Measurements from ENCODE around the gene REX1BD. TPM values are rescaled to one million over a fixed set of nuclear protein-coding genes. Genes with fewer than 3 reads are reported as not detected.
"Not testable (repeated sequence)": the region's sequence is repeated elsewhere in the genome, so short reads cannot be mapped to it uniquely, and the experiment has no call there.

Gene REX1BD
- total and polyA plus RNA-seq, 2 donors (not counting 1 experiment from before 2014, with no cell fraction given), result 90.9 to 164 TPM

DNA sequence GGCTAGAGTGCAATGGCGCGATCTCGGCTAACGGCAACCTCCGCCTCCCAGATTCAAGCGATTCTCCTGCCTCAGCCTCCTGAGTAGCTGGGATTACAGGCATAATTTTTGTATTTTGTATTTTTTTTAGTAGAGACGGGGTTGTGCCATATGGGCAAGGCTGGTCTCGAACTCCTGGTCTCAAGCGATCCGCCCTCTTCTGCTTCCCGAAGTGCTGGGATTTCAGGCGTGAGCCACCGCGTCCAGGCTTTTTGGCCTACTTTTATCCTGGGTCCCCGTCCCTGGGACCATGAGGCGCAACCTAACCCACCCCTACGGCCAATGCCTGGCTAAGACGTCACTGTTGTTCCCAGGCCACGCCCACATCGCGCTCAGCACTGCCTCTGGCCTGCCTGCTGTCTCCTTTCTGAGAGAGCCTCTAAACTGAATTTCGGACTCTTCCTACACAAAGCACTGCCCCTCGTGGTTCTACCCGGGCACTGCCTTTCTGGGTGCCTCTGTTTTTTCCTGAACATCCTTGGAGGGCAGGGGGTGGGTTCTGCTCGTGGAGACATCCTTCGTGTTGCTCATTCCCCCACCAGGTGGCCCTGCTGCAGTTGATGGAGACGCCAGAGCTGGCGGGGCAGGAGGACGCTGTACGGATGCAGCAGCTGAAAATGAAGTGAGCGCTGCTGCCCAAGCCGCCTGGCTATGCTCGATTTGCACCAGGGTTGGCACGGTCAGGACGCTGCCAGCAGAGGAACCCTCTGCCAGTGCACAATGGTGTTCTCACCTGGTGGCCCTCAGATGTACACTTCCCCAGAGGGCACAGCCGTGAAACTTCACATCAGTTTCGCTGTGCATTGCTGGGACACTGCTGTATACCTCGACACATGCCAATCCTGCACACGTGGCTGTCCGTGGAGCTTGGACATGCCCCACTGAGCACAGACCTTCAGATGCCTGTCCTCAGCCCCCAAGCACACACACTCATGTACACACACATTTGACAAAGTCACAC is 2.0 kb downstream of the REX1BD start:
- Histone ChIP-seq H3K9ac (ENCODE audit: low read length) (no peak overlapping the region), H3K36me3 (replicated peaks in 1 of 2; ENCODE audit: control extremely low read depth in 1 of 2, control insufficient read depth in 1 of 2, extremely low read depth in 1 of 2, insufficient read depth in 2 of 2, low read length in 1 of 2) (peaks cover 0 to 6% of the 10 kb centered on the region in 2 experiments), H3K27me3 (replicated peaks in 1 of 4; ENCODE audit: control extremely low read depth in 1 of 4, control insufficient read depth in 3 of 4, insufficient read depth in 4 of 4, low read length in 3 of 4) (peaks cover 0 to 2% (median under 1%) of the 10 kb centered on the region in 4 experiments), H2AFZ (ENCODE audit: insufficient read depth, low read depth, low read length, poor library complexity, severe bottlenecking) (no peak overlapping the region), H3K4me3 (ENCODE audit: control extremely low read depth in 1 of 5, extremely low read depth in 1 of 5, insufficient read depth in 1 of 5, low read depth in 2 of 5, low read length in 4 of 5) (peak overlapping the region in 1 of 5 experiments; percentile 77), H3K27ac (ENCODE audit: low read length in 2 of 2) (no peak overlapping the region), H3K79me2 (ENCODE audit: control insufficient read depth, insufficient read depth, low read length) (no peaks in the 10 kb centered on the region), H3K4me1 (ENCODE audit: control insufficient read depth in 2 of 2, insufficient read depth in 2 of 2, low read length in 2 of 2) (peaks cover 29 to 56% of the 10 kb centered on the region in 2 donors), H3K4me2 (replicated peaks; ENCODE audit: low read depth, low read length, poor library complexity, severe bottlenecking) (peak overlapping the region; percentile 96), H4K20me1 (ENCODE audit: control insufficient read depth, insufficient read depth, low read length, poor library complexity, severe bottlenecking) (peaks cover 10% of the 10 kb centered on the region), H3K9me3 (ENCODE audit: control extremely low read depth in 1 of 3, control insufficient read depth in 2 of 3, insufficient read depth in 1 of 3, low read length in 2 of 3) (no peaks in the 10 kb centered on the region)
- no peak for TF ChIP-seq EZH2 (IDR thresholded peaks at IDR 0.05; ENCODE audit: borderline replicate concordance, insufficient read depth, low read depth, low read length, poor library complexity, severe bottlenecking)
- WGBS (ENCODE audit: insufficient coverage), result 89% methylated on average over 38 of the region's 40 CpGs
- Mint-ChIP-seq H3K9me3 (ENCODE audit: insufficient read depth) (no peaks in the 10 kb centered on the region), H3K27ac (peak overlapping the region; percentile 56), H3K4me1 (peaks cover 35% of the 10 kb centered on the region), H3K27me3 (no peaks in the 10 kb centered on the region), H3K4me3 (peak overlapping the region; percentile 77)
- CTCF ChIA-PET, result interaction anchor here (1.1 to 6.3 kb wide), 6 partner anchors 18 to 257 kb away, joined by 4 to 47 read pairs (median 28); partner anchors contain the start of gene UBA52
- ATAC-seq (ENCODE audit: low read depth) (no peak), DNase-seq (peak; percentile 54)
- POLR2A ChIA-PET, result interaction anchor here (0.7 to 1.6 kb wide), 4 partner anchors 14 to 255 kb away, joined by 3 to 19 read pairs (median 7); partner anchors contain the start of gene ELL
- intact Hi-C loops (cut with micrococcal nuclease), result no loop called here

DNA sequence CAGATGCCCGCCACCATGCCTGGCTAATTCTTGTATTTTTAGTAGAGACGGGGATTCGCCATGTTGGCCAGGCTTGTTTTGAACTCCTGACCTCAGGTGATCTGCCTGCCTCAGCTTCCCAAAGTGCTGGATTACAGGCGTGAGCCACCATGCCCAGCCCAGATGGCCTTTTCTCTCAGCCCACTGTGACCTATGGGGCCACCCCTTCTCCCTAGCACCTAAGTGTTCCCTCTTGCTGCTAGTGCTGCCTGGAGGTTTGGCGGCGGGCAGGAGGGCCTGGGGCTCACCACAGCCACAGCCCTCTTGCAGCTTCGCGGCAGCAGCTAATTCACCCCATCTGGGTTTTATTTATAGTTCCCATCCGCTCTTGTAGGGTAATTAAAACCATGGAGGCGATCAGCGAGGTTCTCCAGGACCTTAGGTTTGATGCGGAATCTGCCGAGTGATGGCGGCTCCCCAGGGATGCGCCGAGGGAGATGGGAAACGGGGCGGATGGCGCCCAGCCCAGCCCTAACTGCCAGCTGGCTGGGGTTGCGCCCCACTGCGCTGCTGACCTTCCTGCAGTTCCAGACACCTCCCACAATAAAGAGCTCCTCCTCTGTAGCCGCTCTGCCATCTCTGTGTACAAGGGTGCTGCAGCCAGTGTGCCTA is 3.3 kb downstream of the REX1BD start:
- Histone ChIP-seq H3K4me2 (replicated peaks; ENCODE audit: low read depth, low read length, poor library complexity, severe bottlenecking) (no peak overlapping the region), H3K9me3 (ENCODE audit: control extremely low read depth in 1 of 3, control insufficient read depth in 2 of 3, insufficient read depth in 1 of 3, low read length in 2 of 3) (no peaks in the 10 kb centered on the region), H2AFZ (ENCODE audit: insufficient read depth, low read depth, low read length, poor library complexity, severe bottlenecking) (no peak overlapping the region), H3K36me3 (replicated peaks in 1 of 2; ENCODE audit: control extremely low read depth in 1 of 2, control insufficient read depth in 1 of 2, extremely low read depth in 1 of 2, insufficient read depth in 2 of 2, low read length in 1 of 2) (peaks cover 0 to 6% of the 10 kb centered on the region in 2 experiments), H3K79me2 (ENCODE audit: control insufficient read depth, insufficient read depth, low read length) (no peaks in the 10 kb centered on the region), H3K9ac (ENCODE audit: low read length) (no peak overlapping the region), H4K20me1 (ENCODE audit: control insufficient read depth, insufficient read depth, low read length, poor library complexity, severe bottlenecking) (peaks cover 10% of the 10 kb centered on the region), H3K27me3 (replicated peaks in 1 of 4; ENCODE audit: control extremely low read depth in 1 of 4, control insufficient read depth in 3 of 4, insufficient read depth in 4 of 4, low read length in 3 of 4) (peaks cover 0 to 6% (median 2%) of the 10 kb centered on the region in 4 experiments), H3K27ac (ENCODE audit: low read length in 2 of 2) (no peak overlapping the region), H3K4me1 (ENCODE audit: control insufficient read depth in 2 of 2, insufficient read depth in 2 of 2, low read length in 2 of 2) (peaks cover 29 to 49% of the 10 kb centered on the region in 2 donors), H3K4me3 (ENCODE audit: control extremely low read depth in 1 of 5, extremely low read depth in 1 of 5, insufficient read depth in 1 of 5, low read depth in 2 of 5, low read length in 4 of 5) (no peak overlapping the region)
- Mint-ChIP-seq H3K4me3 (no peak overlapping the region), H3K4me1 (peaks cover 31% of the 10 kb centered on the region), H3K9me3 (ENCODE audit: insufficient read depth) (no peaks in the 10 kb centered on the region), H3K27ac (no peak overlapping the region), H3K27me3 (peaks cover 7% of the 10 kb centered on the region)
- ChIA-PET POLR2A (no interaction called here), CTCF (interaction anchor here (0.8 to 6.3 kb wide), 4 partner anchors 21 to 256 kb away, joined by 3 to 47 read pairs (median 4); no protein-coding TSS in a partner anchor)
- WGBS (ENCODE audit: insufficient coverage), result 95% methylated on average over 19 of the region's 22 CpGs
- ATAC-seq (ENCODE audit: low read depth) (no peak), DNase-seq (no peak)
- TF ChIP-seq, protein P1, sequence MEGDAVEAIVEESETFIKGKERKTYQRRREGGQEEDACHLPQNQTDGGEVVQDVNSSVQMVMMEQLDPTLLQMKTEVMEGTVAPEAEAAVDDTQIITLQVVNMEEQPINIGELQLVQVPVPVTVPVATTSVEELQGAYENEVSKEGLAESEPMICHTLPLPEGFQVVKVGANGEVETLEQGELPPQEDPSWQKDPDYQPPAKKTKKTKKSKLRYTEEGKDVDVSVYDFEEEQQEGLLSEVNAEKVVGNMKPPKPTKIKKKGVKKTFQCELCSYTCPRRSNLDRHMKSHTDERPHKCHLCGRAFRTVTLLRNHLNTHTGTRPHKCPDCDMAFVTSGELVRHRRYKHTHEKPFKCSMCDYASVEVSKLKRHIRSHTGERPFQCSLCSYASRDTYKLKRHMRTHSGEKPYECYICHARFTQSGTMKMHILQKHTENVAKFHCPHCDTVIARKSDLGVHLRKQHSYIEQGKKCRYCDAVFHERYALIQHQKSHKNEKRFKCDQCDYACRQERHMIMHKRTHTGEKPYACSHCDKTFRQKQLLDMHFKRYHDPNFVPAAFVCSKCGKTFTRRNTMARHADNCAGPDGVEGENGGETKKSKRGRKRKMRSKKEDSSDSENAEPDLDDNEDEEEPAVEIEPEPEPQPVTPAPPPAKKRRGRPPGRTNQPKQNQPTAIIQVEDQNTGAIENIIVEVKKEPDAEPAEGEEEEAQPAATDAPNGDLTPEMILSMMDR (IDR thresholded peaks at IDR 0.05), result no peak
- TF ChIP-seq EZH2 (IDR thresholded peaks at IDR 0.05; ENCODE audit: borderline replicate concordance, insufficient read depth, low read depth, low read length, poor library complexity, severe bottlenecking), result no peak
- intact Hi-C loops (cut with micrococcal nuclease), result no loop called here

DNA sequence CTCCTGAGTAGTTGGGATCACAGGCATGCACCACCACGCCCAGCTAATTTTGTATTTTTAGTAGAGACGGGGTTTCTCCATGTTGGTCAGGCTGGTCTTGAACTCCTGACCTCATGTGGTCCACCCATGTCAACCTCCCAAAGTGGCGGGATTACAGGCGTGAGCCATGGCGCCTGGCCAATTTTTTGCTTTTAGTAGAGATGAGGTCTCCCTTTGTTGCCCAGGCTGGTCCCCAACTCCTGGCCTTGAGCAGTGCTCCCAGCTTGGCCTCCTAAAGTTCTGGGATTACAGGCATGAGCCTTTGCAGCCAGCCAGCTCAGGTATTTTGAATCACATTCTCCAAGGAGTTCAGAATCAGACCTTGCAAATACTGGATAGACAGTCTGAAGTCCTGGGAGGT is 4.1 kb downstream of the REX1BD start:
- peaks cover 0 to 14% (median 4%) of the 10 kb centered on the region in 4 experiments for H3K27me3 ChIP-seq (replicated peaks in 1 of 4; ENCODE audit: control extremely low read depth in 1 of 4, control insufficient read depth in 3 of 4, insufficient read depth in 4 of 4, low read length in 3 of 4)
- H3K9me3 Mint-ChIP-seq (ENCODE audit: insufficient read depth); H3K4me2 ChIP-seq (replicated peaks; ENCODE audit: low read depth, low read length, poor library complexity, severe bottlenecking); H3K9ac ChIP-seq (ENCODE audit: low read length); intact Hi-C loops (cut with micrococcal nuclease); H3K4me3 ChIP-seq (ENCODE audit: control extremely low read depth in 1 of 5, extremely low read depth in 1 of 5, insufficient read depth in 1 of 5, low read depth in 2 of 5, low read length in 4 of 5); H2AFZ ChIP-seq (ENCODE audit: insufficient read depth, low read depth, low read length, poor library complexity, severe bottlenecking); ATAC-seq (ENCODE audit: low read depth); H3K27me3 Mint-ChIP-seq; DNase-seq; POLR2A ChIA-PET; H3K27ac ChIP-seq (ENCODE audit: low read length in 2 of 2); H3K79me2 ChIP-seq (ENCODE audit: control insufficient read depth, insufficient read depth, low read length); H3K36me3 ChIP-seq (replicated peaks in 1 of 2; ENCODE audit: control extremely low read depth in 1 of 2, control insufficient read depth in 1 of 2, extremely low read depth in 1 of 2, insufficient read depth in 2 of 2, low read length in 1 of 2); H4K20me1 ChIP-seq (ENCODE audit: control insufficient read depth, insufficient read depth, low read length, poor library complexity, severe bottlenecking); H3K9me3 ChIP-seq (ENCODE audit: control extremely low read depth in 1 of 3, control insufficient read depth in 2 of 3, insufficient read depth in 1 of 3, low read length in 2 of 3); H3K27ac Mint-ChIP-seq; H3K4me3 Mint-ChIP-seq: not testable (repeated sequence)
- WGBS (ENCODE audit: insufficient coverage), result 95% methylated on average over 3 of the region's 5 CpGs
- CTCF ChIA-PET, result interaction anchor here (1.0 to 6.3 kb wide), 7 partner anchors 21 to 255 kb away, joined by 3 to 47 read pairs (median 4); partner anchors contain the start of genes UBA52 and UPF1
- peaks cover 28 to 50% of the 10 kb centered on the region in 2 donors for H3K4me1 ChIP-seq (ENCODE audit: control insufficient read depth in 2 of 2, insufficient read depth in 2 of 2, low read length in 2 of 2)
- H3K4me1 Mint-ChIP-seq, result peaks cover 30% of the 10 kb centered on the region

All from B cell (primary cell).